ENCODE measurements around the gene CYB5D1.
A peak's percentile ranks its signal among the peaks of the same experiment; 100 is the strongest.

CYB5D1 gene

DNA sequence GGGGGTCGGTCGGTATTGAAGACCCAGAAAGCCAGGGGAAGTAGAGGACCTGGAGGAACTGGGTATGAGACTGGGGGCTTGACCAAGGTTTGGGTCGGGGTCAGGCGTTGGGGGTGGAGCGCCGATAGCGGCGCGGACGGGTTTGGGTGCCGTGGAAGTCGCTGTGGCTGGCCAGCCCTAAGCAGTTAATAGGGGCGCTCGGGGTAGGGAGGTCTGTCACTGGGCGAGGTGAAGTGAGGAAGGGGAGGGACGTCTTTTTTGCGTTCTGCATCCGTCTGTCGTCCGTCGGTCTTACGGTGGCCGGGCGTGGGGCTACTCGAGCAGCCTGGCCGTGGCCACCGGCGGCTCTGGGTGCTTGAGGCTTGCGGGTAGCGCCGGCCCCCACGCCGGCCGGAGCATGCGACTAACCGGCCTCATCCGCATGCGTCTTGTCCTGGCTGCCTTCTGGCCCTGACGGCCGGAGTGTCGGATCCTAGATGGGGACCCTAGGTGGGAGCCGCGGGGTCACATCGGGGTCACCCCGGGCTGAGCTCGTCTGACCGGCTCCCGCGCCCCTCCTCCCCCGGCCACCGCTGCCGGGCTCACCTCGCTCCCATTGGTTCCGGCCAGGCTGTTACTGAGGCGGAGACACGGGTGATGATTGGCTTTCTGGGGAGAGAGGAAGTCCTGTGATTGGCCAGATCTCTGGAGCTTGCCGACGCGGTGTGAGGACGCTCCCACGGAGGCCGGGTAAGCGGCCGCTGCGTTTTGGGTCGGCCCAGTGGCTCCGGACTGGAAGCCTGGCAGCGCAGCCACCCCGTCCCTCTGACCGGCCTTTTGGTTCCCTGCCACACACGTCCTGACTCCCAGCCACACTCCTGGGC, 13.3 kb upstream of the CYB5D1 start:
- peak; percentile 72 to 84 for DNase-seq (ENCODE audit: low read depth in 2 of 2)

DNA sequence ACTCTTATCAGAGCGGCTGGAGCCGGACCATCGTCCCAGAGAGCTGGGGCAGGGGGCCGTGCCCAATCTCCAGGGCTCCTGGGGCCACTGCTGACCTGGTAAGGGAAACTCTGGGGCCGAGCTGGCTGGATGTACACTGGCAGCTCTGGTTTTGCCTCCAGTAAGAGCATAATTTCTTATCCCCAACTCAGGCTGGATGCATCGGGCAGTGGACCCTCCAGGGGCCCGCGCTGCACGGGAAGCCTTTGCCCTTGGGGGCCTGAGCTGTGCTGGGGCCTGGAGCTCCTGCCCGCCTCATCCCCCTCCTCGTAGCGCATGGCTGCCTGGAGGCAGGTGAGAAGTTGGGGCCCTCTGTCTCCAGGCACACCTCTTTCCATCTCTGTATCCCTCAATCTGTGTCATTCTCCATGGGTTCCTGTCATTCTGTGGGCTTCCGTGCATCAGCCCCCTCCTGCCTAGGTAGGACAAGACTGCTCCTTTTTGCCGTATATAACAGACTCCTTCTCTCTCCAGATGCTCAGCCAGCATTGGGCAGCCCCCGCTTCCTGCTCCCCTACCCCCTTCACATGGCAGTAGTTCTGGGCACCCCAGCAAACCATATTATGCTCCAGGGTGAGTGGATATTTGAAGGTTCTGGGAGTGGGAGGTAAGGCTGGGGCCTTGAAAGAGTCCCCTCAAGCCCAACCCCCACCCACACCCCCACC, 12.3 kb upstream of the CYB5D1 start:
- DNase-seq (ENCODE audit: low read depth in 2 of 2), result no peak

DNA sequence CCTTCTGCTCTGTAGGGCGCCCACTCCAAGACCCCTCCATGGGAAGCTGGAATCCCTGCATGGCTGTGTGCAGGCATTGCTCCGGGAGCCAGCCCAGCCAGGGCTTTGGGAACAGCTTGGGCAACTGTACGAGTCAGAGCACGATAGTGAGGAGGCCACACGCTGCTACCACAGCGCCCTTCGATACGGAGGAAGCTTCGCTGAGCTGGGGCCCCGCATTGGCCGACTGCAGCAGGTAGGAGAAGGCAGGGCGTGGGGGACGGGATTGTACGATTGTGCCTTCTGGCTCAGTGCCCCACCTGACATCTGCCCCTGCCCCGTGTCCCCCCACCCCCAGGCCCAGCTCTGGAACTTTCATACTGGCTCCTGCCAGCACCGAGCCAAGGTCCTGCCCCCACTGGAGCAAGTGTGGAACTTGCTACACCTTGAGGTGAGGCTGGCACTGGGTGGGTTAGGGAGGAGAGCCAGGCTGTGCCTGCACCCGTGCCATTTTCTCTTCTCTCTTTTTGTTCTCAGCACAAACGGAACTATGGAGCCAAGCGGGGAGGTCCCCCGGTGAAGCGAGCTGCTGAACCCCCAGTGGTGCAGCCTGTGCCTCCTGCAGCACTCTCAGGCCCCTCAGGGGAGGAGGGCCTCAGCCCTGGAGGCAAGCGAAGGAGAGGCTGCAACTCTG, 11.6 kb upstream of the CYB5D1 start:
- DNase-seq (ENCODE audit: low read depth in 2 of 2), result no peak

DNA sequence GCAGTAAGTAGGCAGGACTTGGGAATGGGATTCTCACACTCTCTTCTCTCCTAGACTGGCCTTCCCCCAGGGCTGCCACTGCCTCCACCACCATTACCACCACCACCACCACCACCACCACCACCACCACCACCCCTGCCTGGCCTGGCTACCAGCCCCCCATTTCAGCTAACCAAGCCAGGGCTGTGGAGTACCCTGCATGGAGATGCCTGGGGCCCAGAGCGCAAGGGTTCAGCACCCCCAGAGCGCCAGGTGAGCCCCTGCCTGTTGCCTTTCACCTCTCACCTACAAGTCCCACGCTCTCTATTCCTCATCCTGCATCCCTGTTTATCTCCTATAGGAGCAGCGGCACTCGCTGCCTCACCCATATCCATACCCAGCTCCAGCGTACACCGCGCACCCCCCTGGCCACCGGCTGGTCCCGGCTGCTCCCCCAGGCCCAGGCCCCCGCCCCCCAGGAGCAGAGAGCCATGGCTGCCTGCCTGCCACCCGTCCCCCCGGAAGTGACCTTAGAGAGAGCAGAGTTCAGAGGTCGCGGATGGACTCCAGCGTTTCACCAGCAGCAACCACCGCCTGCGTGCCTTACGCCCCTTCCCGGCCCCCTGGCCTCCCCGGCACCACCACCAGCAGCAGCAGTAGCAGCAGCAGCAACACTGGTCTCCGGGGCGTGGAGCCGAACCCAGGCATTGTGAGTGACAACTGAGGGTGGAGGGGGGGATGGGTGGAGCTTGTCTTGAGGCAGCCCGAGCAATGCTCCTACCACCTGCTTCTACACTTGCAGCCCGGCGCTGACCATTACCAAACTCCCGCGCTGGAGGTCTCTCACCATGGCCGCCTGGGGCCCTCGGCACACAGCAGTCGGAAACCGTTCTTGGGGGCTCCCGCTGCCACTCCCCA, 10.8 kb upstream of the CYB5D1 start:
- DNase-seq (ENCODE audit: low read depth in 2 of 2), result no peak

DNA sequence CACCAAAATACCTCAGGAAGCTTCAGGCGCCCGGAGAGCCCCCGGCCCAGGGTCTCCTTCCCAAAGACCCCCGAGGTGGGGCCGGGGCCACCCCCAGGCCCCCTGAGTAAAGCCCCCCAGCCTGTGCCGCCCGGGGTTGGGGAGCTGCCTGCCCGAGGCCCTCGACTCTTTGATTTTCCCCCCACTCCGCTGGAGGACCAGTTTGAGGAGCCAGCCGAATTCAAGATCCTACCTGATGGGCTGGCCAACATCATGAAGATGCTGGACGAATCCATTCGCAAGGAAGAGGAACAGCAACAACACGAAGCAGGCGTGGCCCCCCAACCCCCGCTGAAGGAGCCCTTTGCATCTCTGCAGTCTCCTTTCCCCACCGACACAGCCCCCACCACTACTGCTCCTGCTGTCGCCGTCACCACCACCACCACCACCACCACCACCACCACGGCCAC, 9.6 kb upstream of the CYB5D1 start:
- no peak for DNase-seq (ENCODE audit: low read depth in 2 of 2)

DNA sequence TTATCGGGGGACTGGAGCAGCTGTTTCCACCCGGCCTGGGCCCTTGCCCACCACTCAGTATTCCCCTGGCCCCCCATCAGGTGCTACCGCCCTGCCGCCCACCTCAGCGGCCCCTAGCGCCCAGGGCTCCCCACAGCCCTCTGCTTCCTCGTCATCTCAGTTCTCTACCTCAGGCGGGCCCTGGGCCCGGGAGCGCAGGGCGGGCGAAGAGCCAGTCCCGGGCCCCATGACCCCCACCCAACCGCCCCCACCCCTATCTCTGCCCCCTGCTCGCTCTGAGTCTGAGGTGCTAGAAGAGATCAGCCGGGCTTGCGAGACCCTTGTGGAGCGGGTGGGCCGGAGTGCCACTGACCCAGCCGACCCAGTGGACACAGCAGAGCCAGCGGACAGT, 9.1 kb upstream of the CYB5D1 start:
- no peak for DNase-seq (ENCODE audit: low read depth in 2 of 2)

DNA sequence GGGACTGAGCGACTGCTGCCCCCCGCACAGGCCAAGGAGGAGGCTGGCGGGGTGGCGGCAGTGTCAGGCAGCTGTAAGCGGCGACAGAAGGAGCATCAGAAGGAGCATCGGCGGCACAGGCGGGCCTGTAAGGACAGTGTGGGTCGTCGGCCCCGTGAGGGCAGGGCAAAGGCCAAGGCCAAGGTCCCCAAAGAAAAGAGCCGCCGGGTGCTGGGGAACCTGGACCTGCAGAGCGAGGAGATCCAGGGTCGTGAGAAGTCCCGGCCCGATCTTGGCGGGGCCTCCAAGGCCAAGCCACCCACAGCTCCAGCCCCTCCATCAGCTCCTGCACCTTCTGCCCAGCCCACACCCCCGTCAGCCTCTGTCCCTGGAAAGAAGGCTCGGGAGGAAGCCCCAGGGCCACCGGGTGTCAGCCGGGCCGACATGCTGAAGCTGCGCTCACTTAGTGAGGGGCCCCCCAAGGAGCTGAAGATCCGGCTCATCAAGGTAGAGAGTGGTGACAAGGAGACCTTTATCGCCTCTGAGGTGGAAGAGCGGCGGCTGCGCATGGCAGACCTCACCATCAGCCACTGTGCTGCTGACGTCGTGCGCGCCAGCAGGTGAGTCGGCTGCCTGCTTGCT, 8.6 kb upstream of the CYB5D1 start:
- no peak for DNase-seq (ENCODE audit: low read depth in 2 of 2)

DNA sequence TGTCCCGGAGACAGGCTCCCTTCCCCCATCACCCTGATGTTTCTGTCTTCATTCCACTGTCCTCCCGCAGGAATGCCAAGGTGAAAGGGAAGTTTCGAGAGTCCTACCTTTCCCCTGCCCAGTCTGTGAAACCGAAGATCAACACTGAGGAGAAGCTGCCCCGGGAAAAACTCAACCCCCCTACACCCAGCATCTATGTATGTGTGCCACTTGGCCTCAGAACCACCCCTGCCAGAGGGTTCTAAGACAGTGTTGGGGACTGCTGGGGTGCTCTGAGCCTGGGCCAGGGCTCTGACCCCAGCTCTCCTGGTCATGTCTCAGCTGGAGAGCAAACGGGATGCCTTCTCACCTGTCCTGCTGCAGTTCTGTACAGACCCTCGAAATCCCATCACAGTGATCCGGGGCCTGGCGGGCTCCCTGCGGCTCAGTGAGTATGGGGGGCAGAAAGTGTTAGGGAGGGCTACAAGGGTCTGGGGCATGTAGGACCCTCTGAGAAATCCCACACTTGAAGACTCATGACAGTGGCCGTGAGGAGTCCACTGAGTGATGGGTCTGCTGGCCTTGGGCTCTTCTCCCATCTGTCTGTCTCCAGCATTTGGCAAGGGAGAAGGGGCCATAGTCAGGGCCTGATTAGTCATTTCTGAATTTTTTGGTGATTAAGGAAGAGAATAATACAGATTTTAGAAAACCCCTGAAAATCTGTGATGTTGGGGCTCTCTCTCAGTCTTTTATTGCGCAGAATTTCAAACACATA, 7.9 kb upstream of the CYB5D1 start:
- DNase-seq (ENCODE audit: low read depth in 2 of 2), result no peak

DNA sequence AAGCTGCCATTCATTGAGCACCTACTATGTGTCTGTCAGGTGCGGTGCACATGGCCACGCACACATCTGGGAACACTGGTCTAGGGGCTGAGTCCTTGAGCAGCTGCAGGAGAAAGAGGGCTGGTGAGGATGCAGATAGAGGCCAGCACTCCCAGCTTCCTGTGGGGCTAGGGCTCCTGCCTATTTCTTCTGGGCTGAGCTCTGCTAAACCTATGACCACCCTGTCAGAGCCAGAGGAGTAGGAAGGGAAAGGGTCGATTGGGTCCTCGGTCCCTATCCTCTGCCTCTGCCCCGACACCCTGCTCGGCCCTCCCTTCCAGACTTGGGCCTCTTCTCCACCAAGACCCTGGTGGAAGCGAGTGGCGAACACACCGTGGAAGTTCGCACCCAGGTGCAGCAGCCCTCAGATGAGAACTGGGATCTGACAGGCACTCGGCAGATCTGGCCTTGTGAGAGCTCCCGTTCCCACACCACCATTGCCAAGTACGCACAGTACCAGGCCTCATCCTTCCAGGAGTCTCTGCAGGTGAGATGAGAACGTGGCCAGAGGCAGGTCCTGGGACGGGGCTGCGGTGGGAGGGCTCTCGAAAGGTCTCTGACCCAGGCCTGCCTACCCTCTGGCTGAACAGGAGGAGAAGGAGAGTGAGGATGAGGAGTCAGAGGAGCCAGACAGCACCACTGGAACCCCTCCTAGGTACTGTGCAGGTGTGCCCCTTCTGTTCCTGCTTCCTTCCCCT, 6.9 kb upstream of the CYB5D1 start:
- DNase-seq (ENCODE audit: low read depth in 2 of 2), result no peak

DNA sequence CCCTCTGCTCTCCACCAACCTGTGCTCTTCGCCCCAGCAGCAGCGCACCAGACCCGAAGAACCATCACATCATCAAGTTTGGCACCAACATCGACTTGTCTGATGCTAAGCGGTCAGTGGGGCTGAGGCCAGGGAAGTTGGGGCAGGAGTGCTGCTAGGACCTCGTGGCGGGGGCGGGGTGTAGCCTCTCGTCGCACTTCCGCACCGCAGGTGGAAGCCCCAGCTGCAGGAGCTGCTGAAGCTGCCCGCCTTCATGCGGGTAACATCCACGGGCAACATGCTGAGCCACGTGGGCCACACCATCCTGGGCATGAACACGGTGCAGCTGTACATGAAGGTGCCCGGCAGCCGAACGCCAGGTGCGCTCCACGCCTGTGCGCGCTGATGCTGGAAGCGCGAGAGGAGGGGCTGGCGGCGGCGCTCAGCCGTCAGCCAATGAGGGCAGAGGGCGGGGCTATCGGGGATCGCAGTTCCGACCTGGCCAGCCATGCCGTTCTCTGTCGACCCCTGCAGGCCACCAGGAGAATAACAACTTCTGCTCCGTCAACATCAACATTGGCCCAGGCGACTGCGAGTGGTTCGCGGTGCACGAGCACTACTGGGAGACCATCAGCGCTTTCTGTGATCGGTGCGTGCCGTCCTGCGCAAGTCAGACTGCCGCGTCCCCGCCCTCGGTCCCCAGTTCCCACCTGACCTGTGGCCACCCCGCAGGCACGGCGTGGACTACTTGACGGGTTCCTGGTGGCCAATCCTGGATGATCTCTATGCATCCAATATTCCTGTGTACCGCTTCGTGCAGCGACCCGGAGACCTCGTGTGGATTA, 6.2 kb upstream of the CYB5D1 start:
- DNase-seq (ENCODE audit: low read depth in 2 of 2), result peak; percentile 92 to 94

DNA sequence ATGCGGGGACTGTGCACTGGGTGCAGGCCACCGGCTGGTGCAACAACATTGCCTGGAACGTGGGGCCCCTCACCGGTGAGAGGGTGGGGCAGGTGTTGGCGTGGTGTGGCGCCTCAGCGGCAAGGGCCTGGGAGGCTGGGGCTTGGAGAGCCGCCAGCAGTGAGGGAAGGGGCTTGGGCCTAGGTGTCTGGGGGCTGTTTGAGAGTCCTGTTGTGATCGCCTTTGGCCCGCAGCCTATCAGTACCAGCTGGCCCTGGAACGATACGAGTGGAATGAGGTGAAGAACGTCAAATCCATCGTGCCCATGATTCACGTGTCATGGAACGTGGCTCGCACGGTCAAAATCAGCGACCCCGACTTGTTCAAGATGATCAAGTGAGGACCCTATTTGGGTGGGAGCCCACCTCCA, 5.5 kb upstream of the CYB5D1 start:
- no peak for DNase-seq (ENCODE audit: low read depth in 2 of 2)

DNA sequence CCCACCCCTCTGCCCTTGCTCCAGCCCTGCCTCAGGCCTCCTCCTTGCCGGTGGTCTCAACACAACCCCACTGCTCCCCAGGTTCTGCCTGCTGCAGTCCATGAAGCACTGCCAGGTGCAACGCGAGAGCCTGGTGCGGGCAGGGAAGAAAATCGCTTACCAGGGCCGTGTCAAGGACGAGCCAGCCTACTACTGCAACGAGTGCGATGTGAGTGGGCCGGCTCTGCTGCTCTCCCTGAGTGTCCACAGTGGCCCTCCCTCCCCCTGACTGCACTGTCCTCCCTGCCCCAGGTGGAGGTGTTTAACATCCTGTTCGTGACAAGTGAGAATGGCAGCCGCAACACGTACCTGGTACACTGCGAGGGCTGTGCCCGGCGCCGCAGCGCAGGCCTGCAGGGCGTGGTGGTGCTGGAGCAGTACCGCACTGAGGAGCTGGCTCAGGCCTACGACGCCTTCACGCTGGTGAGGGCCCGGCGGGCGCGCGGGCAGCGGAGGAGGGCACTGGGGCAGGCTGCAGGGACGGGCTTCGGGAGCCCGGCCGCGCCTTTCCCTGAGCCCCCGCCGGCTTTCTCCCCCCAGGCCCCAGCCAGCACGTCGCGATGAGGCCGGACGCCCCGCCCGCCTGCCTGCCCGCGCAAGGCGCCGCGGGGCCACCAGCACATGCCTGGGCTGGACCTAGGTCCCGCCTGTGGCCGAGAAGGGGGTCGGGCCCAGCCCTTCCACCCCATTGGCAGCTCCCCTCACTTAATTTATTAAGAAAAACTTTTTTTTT, 4.7 kb upstream of the CYB5D1 start:
- DNase-seq (ENCODE audit: low read depth in 2 of 2), result no peak

DNA sequence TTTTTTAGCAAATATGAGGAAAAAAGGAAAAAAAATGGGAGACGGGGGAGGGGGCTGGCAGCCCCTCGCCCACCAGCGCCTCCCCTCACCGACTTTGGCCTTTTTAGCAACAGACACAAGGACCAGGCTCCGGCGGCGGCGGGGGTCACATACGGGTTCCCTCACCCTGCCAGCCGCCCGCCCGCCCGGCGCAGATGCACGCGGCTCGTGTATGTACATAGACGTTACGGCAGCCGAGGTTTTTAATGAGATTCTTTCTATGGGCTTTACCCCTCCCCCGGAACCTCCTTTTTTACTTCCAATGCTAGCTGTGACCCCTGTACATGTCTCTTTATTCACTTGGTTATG, 4.1 kb upstream of the CYB5D1 start:
- no peak for DNase-seq (ENCODE audit: low read depth in 2 of 2)

DNA sequence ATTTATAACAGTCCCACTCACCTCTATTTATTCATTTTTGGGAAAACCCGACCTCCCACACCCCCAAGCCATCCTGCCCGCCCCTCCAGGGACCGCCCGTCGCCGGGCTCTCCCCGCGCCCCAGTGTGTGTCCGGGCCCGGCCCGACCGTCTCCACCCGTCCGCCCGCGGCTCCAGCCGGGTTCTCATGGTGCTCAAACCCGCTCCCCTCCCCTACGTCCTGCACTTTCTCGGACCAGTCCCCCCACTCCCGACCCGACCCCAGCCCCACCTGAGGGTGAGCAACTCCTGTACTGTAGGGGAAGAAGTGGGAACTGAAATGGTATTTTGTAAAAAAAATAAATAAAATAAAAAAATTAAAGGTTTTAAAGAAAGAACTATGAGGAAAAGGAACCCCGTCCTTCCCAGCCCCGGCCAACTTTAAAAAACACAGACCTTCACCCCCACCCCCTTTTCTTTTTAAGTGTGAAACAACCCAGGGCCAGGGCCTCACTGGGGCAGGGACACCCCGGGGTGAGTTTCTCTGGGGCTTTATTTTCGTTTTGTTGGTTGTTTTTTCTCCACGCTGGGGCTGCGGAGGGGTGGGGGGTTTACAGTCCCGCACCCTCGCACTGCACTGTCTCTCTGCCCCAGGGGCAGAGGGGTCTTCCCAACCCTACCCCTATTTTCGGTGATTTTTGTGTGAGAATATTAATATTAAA, 3.6 kb upstream of the CYB5D1 start:
- no peak for DNase-seq (ENCODE audit: low read depth in 2 of 2)

DNA sequence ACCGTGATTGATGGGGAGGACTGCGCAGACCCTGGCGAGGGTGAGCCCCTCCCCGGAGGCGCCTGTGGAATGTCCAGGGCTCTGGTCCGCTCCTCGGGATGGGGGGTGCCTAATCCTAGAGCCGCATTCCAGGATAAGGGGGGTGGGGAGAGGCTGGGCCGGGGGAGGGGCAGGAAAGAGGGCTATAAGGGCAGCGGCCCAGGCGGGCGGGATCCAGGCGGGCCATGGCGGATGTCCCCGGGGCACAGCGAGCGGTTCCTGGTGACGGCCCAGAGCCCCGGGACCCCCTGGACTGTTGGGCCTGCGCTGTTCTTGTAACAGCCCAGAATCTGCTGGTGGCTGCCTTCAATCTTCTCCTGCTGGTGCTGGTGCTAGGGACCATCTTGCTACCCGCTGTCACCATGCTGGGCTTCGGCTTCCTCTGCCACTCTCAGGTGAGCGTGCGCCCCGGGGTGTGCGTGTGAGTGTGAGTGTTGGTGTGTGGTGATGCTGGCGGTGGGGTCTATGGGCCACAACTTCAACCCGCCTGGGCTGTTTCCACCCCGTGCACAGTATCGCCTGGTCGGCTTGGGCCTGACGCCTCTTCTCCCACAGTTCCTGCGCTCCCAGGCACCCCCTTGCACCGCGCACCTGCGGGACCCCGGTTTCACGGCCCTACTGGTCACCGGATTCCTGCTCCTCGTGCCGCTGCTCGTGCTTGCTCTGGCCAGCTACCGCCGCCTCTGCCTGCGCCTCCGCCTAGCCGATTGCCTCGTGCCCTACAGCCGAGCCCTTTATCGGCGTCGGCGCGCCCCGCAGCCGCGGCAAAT, 2.7 kb upstream of the CYB5D1 start, which contains the start of gene TMEM88:
TSS of gene TMEM88 (plus strand) at position 216 of the 809 bp plus-strand sequence. CDS start at position 225, 9 bp downstream.
- no peak for DNase-seq (ENCODE audit: low read depth in 2 of 2)

DNA sequence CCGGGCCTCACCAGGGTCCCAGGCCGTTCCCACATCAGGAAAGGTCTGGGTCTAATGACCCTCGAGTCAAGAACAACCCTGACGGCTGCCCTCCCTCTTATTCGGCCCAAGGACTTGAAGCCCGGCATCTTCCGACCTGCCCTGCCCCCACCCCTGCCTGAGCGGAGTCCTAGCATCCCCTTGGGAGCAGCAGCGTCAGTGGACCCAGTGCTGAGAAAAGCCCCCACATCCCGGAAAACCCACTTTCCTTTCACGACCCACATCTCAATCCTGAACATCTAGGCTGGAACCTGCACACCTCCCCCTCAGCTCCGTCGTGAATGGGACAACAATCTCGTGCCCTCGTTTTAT, 2.2 kb upstream of the CYB5D1 start:
- no peak for DNase-seq (ENCODE audit: low read depth in 2 of 2)
